GM10248 (cell line): ENCODE results near the gene DRD3.

Experiments
- CTCF ChIA-PET: fragments of 300-600 bp; sonication (Branson Sonifier 250); formaldehyde crosslinking; extraction: SDS; loops from one replicate; lab custom pipeline; 2021; ENCODE audit warnings: antibody characterized with exemption; lab: Yijun Ruan, JAX
- POLR2A ChIA-PET: fragments of 350-650 bp; sonication (Branson Sonifier 250); formaldehyde crosslinking; extraction: SDS; loops from one replicate; lab custom pipeline; 2020; ENCODE audit warnings: antibody characterized with exemption; lab: Yijun Ruan, JAX
- DNase-seq: peaks from one replicate; pipeline ENCODE4 v3.0.0; 2012; ENCODE audit errors: extremely low spot score
- TF ChIP-seq, protein P1 (sequence below): IDR thresholded peaks from 2 replicates; pipeline ENCODE4 v1.5.1; 2012; ENCODE audit warnings: mild to moderate bottlenecking, low read depth; ENCODE audit errors: extremely low read depth, missing control alignments, control extremely low read depth

Gene DRD3

DNA sequence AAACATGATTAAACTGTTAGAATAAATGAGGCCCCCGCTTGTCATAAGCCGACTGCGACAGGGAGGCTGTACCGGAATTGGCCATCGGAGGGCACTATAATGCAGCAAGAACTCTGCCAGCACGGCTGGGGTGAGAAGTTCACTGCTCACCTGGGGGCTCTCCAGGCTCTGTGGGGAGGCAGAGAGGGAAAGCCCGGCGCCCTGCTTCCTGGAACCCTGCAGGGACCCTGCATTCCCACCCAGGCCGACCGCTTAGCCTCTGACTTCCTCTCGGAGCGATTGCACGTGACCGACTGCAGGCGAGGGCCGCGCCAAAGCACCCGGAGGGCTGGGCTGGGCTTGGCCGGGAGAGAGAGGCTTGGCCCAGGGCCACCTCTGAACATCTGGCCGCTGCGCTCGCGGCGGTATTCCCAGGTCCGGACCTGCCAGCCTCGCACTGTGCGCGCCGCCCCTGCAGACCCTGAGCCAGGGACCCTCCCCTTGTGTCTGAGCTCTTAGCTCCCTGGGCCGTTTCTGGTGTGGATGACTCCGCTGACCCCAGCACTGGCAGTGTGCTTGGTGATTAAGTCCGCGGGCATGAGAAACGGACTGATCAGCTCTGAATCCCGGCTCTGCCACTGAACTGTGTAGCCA lies 26.2 kb downstream of the DRD3 start:
- POLR2A ChIA-PET = no interaction called here
- CTCF ChIA-PET = interaction anchor here (0.7 to 3.8 kb wide), 12 partner anchors 8 to 1631 kb away, joined by 3 to 27 read pairs (median 3); no protein-coding TSS in a partner anchor
- TF ChIP-seq, protein P1, sequence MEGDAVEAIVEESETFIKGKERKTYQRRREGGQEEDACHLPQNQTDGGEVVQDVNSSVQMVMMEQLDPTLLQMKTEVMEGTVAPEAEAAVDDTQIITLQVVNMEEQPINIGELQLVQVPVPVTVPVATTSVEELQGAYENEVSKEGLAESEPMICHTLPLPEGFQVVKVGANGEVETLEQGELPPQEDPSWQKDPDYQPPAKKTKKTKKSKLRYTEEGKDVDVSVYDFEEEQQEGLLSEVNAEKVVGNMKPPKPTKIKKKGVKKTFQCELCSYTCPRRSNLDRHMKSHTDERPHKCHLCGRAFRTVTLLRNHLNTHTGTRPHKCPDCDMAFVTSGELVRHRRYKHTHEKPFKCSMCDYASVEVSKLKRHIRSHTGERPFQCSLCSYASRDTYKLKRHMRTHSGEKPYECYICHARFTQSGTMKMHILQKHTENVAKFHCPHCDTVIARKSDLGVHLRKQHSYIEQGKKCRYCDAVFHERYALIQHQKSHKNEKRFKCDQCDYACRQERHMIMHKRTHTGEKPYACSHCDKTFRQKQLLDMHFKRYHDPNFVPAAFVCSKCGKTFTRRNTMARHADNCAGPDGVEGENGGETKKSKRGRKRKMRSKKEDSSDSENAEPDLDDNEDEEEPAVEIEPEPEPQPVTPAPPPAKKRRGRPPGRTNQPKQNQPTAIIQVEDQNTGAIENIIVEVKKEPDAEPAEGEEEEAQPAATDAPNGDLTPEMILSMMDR = peak; percentile 92
- DNase-seq = peak; percentile 85

DNA sequence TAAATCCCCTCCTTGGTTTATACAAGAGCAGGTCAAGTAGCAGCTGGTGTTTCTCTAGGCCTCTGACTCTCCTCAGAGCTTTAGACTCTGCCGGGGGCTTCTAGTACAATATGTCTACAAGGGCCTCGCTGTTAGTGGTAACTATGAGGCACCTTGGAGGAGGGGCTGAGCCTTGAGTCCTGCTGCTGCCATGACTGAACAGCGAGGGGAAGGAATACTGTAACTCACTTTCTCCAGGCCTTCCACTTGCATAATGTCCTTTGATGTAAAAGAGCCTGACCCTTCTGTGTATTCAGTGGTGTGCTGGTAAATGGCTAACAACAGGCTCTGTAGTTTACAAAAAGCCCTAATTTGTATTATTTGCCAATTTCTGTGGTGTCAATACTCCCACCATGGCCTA lies 27.8 kb downstream of the DRD3 start:
- TF ChIP-seq, protein P1 = no peak
- ChIA-PET POLR2A (no interaction called here), CTCF (interaction anchor here (0.6 to 3.8 kb wide), 12 partner anchors 8 to 996 kb away, joined by 3 to 27 read pairs (median 3); partner anchors contain the start of gene ZBTB20)
- DNase-seq = no peak

DNA sequence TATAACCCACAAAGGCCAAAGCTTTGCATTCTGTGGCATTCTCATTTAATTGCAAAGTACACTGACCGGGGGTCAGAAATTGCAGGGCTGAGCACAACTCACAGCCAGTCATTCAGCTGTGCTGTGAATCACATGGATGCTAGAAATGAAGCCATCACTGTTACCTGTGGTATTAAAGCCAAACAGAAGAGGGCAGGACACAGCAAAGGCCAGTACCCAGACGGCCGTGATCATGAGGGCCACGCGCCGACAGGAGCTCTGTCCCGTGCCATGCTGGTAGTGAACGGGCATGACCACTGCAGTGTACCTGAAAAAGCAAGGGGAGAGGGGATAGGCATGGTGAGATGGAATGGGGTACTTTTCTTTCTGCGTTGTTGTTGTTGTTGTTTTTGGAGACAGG lies 31.6 kb downstream of the DRD3 start:
- CTCF ChIA-PET = no interaction called here

DNA sequence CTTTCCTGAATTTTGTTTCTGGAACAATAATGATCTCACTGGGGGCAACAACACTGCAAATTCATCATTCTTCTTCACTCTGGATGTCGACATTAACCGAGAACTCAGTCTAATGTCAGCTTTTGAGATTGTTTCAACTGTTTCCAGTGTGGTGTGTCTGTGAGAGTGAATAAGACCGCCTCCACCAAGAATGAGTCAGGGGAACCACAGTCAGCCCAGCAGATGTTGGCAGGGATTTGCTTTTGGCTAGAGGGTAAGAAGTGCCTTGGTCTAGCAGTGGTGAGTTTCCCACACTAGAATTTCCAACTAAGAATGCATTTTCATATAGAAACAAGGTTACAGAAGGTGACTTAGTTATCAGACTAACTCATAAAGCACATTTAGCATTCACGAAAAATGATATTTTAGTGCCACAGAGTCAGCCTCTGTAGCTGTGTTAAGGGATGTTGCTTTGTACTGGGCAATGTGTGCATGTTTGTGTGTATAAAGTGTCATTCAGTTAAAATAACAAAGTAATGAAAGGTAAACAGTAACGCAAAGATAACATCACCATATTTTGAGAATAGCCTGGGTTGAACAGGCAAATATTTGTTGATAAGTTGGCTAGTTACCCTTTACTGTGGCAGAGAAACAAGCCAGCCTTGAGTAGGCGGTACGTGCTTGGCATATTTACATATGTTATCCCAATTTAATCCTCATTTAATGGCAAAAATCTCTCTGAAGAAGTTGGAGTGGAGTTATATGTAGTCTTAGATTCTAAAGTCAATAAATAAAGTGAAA lies 33.8 kb downstream of the DRD3 start:
- ChIA-PET CTCF (interaction anchor here (0.9 to 1.1 kb wide), 3 partner anchors 8 to 19 kb away, joined by 3 to 7 read pairs (median 3); no protein-coding TSS in a partner anchor), POLR2A (no interaction called here)
- TF ChIP-seq, protein P1 = no peak
- DNase-seq = no peak

More for the DNA sequence above, 31.6 kb downstream of the DRD3 start:
- TF ChIP-seq, protein P1 = no peak
- POLR2A ChIA-PET = no interaction called here
- DNase-seq = no peak

DNA sequence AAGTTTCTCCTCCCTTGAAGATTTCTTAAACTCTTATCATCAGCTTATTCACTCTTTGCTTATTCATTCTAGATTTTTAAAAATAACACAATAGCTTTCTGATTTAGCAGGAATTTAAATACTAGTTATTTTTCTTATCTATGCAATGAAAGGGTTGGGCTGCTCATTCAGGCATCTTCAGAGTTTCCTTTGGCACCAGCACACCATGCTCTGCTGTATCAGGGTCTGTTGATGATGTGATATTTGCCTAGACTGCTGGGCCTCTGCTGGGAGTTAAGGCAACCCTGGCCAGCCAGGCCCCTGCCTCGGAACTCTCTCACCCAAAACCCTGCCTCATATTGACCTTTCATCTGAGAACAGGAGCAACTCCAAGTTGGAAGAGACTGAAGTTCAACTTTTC lies 35.0 kb downstream of the DRD3 start:
- TF ChIP-seq, protein P1 = no peak
- no peak for DNase-seq
- POLR2A ChIA-PET = no interaction called here
- CTCF ChIA-PET = interaction anchor here (0.7 to 3.1 kb wide), 7 partner anchors 9 to 47 kb away, joined by 3 to 9 read pairs (median 3); no protein-coding TSS in a partner anchor

DNA sequence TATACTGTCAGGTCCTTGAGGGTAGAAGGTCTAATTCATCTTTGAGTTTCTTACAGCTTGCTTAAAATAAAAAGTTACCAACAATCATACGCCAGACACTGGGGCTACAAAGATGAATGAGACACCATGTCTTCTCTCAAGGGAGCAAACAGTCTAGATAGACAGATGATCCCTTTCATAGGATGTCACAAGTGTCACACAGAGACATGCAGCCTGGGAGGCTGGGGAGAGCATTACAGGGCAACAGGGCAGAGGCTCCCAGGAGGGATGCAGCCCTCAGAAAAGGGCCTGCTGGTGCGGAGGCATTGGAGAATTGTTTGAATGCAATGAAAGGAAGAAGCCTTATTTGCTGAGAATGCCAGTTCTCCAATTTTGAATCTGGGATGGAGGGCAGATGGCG lies 39.0 kb downstream of the DRD3 start:
- ChIA-PET CTCF (no interaction called here), POLR2A (no interaction called here)
- TF ChIP-seq, protein P1 = no peak
- no peak for DNase-seq
